K562 (cell line): ENCODE data around the gene NOX1. TPM values are rescaled to one million over a fixed set of nuclear protein-coding genes. Genes with fewer than 3 reads are reported as not detected.

Experiments
- ATAC-seq: fragments of 200-7000 bp; cut with Tn5 transposase; 3 replicates; pipeline ENCODE4 v1.9.1; 2020; ENCODE audit warnings: moderate library complexity
- BruUV-seq: library from RNA; stranded (reverse); fragments of 400-500 nt; replicated peaks from 2 replicates; lab custom pipeline; 2021; lab: Mats Ljungman, UMichigan
- CTCF ChIA-PET: fragments of 300-600 bp; formaldehyde crosslinking; extraction: SDS; loops from one replicate; lab custom pipeline; 2021; ENCODE audit warnings: low intra/inter-chr PET ratio; lab: Yijun Ruan, JAX
- POLR2A ChIA-PET: fragments of 300-600, 350-650 bp; sonication (Branson Sonifier 250); formaldehyde crosslinking; extraction: SDS; loops from one replicate; lab custom pipeline; 2021; ENCODE audit warnings: antibody characterized with exemption, inconsistent platforms; lab: Yijun Ruan, JAX
- DNase-seq, 4 experiments: peaks; one replicate each; pipeline versions ENCODE4 v3.0.0 to v3.0.0-alpha.2; 2011 to 2018; ENCODE audit warnings: low spot score in 3 of 4, mixed read lengths in 3 of 4; ENCODE audit errors: extremely low read depth in 1 of 4
- FAIRE-seq: peaks from 2 replicates; lab custom pipeline; 2011; peaks lifted over from hg19 to GRCh38; lab: Jason Lieb, UNC
- H2AFZ ChIP-seq: 2 replicates; pipeline ENCODE4 v1.6.0; 2011; ENCODE audit warnings: low read depth, low read length, control low read depth, inconsistent platforms
- H3K27ac ChIP-seq: fragments of 200-600 bp; 3 replicates; pipeline ENCODE4 v1.8.0; 2011; ENCODE audit warnings: low read depth, mild to moderate bottlenecking, control low read depth, inconsistent platforms, low read length, moderate library complexity, mixed read lengths; ENCODE audit errors: extremely low read depth
- H3K27me3 ChIP-seq, 2 experiments: fragments of 300-600 bp in 1 of 2; 2 replicates in 1 of 2; 3 replicates in 1 of 2; pipeline versions ENCODE4 v1.6.0 to v1.8.0; 2011; ENCODE audit warnings: inconsistent platforms in 2 of 2, low read length in 2 of 2, mild to moderate bottlenecking in 1 of 2, mixed read lengths in 1 of 2, moderate library complexity in 1 of 2; ENCODE audit not compliant: control insufficient read depth in 2 of 2, insufficient read depth in 2 of 2
- H3K36me3 ChIP-seq: fragments of 300-600 bp; 3 replicates; pipeline ENCODE4 v1.8.0; 2011; ENCODE audit warnings: mild to moderate bottlenecking, low read length, inconsistent platforms; ENCODE audit not compliant: control insufficient read depth, insufficient read depth
- H3K4me1 ChIP-seq, 2 experiments: fragments of 200-600 bp in 1 of 2; replicated peaks in 1 of 2; 2 replicates in 1 of 2; 3 replicates in 1 of 2; pipeline versions ENCODE4 v1.5.1 to v1.8.0; 2011; ENCODE audit warnings: inconsistent platforms in 2 of 2, low read length in 2 of 2, mild to moderate bottlenecking in 1 of 2, mixed read lengths in 1 of 2, moderate library complexity in 1 of 2; ENCODE audit not compliant: control insufficient read depth in 2 of 2, insufficient read depth in 2 of 2
- H3K4me2 ChIP-seq: 2 replicates; pipeline ENCODE4 v1.6.1; 2011; ENCODE audit warnings: low read length, control low read depth, inconsistent platforms, mixed read lengths; ENCODE audit not compliant: insufficient read depth
- H3K4me3 ChIP-seq: fragments of 200-600 bp; sonication (generic), shearing (Covaris generic); 2 replicates; pipeline ENCODE4 v1.5.1; 2016; ENCODE audit warnings: control low read depth, inconsistent platforms
- H3K79me2 ChIP-seq: fragments of 200-600 bp; 3 replicates; pipeline ENCODE4 v1.8.0; 2011; ENCODE audit warnings: low read length, inconsistent platforms; ENCODE audit not compliant: control insufficient read depth, insufficient read depth
- H3K9ac ChIP-seq, 2 experiments: 2 replicates each; pipeline versions ENCODE4 v1.6.0 to v1.6.1; 2011; ENCODE audit warnings: low read depth in 2 of 2, low read length in 2 of 2, control low read depth in 1 of 2, inconsistent platforms in 1 of 2, mild to moderate bottlenecking in 1 of 2, mixed read lengths in 1 of 2; ENCODE audit not compliant: insufficient read depth in 1 of 2
- H3K9me1 ChIP-seq: one replicate; pipeline ENCODE4 v1.6.0; 2011; ENCODE audit warnings: inconsistent platforms, mild to moderate bottlenecking, low read length, moderate library complexity; ENCODE audit not compliant: control insufficient read depth, insufficient read depth
- H3K9me3 ChIP-seq: replicated peaks from 2 replicates; pipeline ENCODE4 v1.5.1; 2011; ENCODE audit warnings: low read depth, low read length, inconsistent platforms; ENCODE audit not compliant: control insufficient read depth, insufficient read depth
- H4K20me1 ChIP-seq: replicated peaks from 2 replicates; pipeline ENCODE4 v1.6.1; 2011; ENCODE audit warnings: low read length, inconsistent platforms, mixed read lengths; ENCODE audit not compliant: control insufficient read depth, insufficient read depth
- CREM ChIP-seq: IDR thresholded peaks from 2 replicates; pipeline ENCODE4 v1.6.1; 2014; ENCODE audit warnings: antibody characterized with exemption, low read depth
- EHMT2 ChIP-seq: fragments of 450-650 bp; IDR thresholded peaks from 2 replicates; pipeline ENCODE4 v1.6.1; 2018; ENCODE audit warnings: antibody characterized with exemption
- HCFC1 ChIP-seq: IDR thresholded peaks from 2 replicates; pipeline ENCODE4 v1.6.1; 2012; ENCODE audit warnings: low read depth, low read length, improper control_type of control experiment
- HNRNPUL1 ChIP-seq: fragments of 200-400 bp; formaldehyde crosslinking; IDR thresholded peaks from 2 replicates; pipeline ENCODE4 v1.6.1; 2017; ENCODE audit warnings: low read length
- MAFF ChIP-seq: IDR thresholded peaks from 2 replicates; pipeline ENCODE4 v1.6.1; 2012; ENCODE audit warnings: low read length, improper control_type of control experiment
- MCM5 ChIP-seq: fragments of 450-650 bp; IDR thresholded peaks from 2 replicates; pipeline ENCODE4 v1.6.1; 2016; ENCODE audit warnings: low read depth
- MEIS2 ChIP-seq: fragments of 450-650 bp; IDR thresholded peaks from 2 replicates; pipeline ENCODE4 v1.6.1; 2014; ENCODE audit warnings: mild to moderate bottlenecking; ENCODE audit not compliant: partially characterized antibody
- MIER1 ChIP-seq: fragments of 450-650 bp; IDR thresholded peaks from 2 replicates; pipeline ENCODE4 v1.6.1; 2016; ENCODE audit warnings: antibody characterized with exemption, mild to moderate bottlenecking, low read depth
- PTTG1 ChIP-seq: fragments of 450-650 bp; IDR thresholded peaks from 2 replicates; pipeline ENCODE4 v1.6.1; 2016; ENCODE audit warnings: low read depth, mild to moderate bottlenecking, missing genetic modification characterization, missing compliant biosample characterization
- SETDB1 ChIP-seq: IDR thresholded peaks from one replicate; pipeline ENCODE4 v1.6.1; 2012; ENCODE audit warnings: low read length, control low read depth, inconsistent platforms
- STAT5B ChIP-seq: fragments of 250-450 bp; sonication (Bioruptor Pico); IDR thresholded peaks from 2 replicates; pipeline ENCODE4 v1.8.0; 2021; ENCODE audit warnings: mild to moderate bottlenecking, inconsistent platforms
- ZBED1 ChIP-seq: IDR thresholded peaks from 2 replicates; pipeline ENCODE4 v1.6.1; 2014
- ZNF507 ChIP-seq: conservative IDR thresholded peaks from 2 replicates; pipeline ENCODE4 v1.6.1; 2017; ENCODE audit warnings: missing genetic modification characterization, missing compliant biosample characterization
- ZNF766 ChIP-seq: fragments of 200-800 bp; sonication (Bioruptor generic); conservative IDR thresholded peaks from 2 replicates; pipeline ENCODE4 v1.6.1; 2016; ENCODE audit warnings: missing genetic modification characterization, missing compliant biosample characterization
- WGBS: fragments of 100-300 bp; shearing (Covaris generic); methylation state at CpG from one replicate; pipeline ENCODE4 v1.1.6; 2016; ENCODE audit warnings: low coverage, mixed read lengths; ENCODE audit not compliant: insufficient coverage; ENCODE audit errors: missing lambda C conversion rate; 5-methylcytosine and 5-hydroxymethylcytosine counted together
- in situ Hi-C: fragments of 300-500 bp; cut with MboI; formaldehyde crosslinking; loops from 4 replicates; pipeline ENCODE4 v1.15.0; 2018; ENCODE audit warnings: inconsistent platforms, mixed read lengths
- intact Hi-C: fragments of 100-400 bp; cut with micrococcal nuclease; formaldehyde crosslinking; loops from 2 replicates; pipeline ENCODE4 v1.14.2; 2022
- polyA plus RNA-seq, 8 experiments: library from polyadenylated mRNA; depleted of rRNA in 4 of 8; stranded (reverse) in 5 of 8; unstranded in 3 of 8; fragments of >200 nt; fragmentation: Nextera tagmentation in 2 of 8; fragmentation: Illumina TruSeq in 1 of 8; extraction: Ambion mirVana in 2 of 8; extraction: Trizol in 1 of 8; gene quantifications; 2 replicates each; pipeline versions ENCODE4 v1.2.1 to v1.2.3, GENCODE V29; 2011 to 2014; ENCODE audit warnings: inconsistent platforms in 1 of 8, missing spikeins in 1 of 8
- total RNA-seq, 7 experiments: library from RNA; depleted of rRNA in 6 of 7; stranded (reverse); fragments of >200 nt in 6 of 7; fragmentation: Illumina TruSeq in 2 of 7; extraction: Trizol in 2 of 7; gene quantifications; 2 replicates each; pipeline versions ENCODE4 v1.2.1 to v1.2.3, GENCODE V29; 2011 to 2021; ENCODE audit warnings: low replicate concordance in 1 of 7
- TF ChIP-seq, protein P1 (sequence below): fragments of 450-650 bp; IDR thresholded peaks from 2 replicates; pipeline ENCODE4 v1.6.1; 2014; ENCODE audit warnings: low read depth, mild to moderate bottlenecking, moderate library complexity, borderline replicate concordance

Gene NOX1
- total and polyA plus RNA-seq, 9 of the 15 experiments (the other 6 are each of a cell fraction or from before 2014, with no cell fraction given), result 0.01 TPM; not detected in 8

DNA sequence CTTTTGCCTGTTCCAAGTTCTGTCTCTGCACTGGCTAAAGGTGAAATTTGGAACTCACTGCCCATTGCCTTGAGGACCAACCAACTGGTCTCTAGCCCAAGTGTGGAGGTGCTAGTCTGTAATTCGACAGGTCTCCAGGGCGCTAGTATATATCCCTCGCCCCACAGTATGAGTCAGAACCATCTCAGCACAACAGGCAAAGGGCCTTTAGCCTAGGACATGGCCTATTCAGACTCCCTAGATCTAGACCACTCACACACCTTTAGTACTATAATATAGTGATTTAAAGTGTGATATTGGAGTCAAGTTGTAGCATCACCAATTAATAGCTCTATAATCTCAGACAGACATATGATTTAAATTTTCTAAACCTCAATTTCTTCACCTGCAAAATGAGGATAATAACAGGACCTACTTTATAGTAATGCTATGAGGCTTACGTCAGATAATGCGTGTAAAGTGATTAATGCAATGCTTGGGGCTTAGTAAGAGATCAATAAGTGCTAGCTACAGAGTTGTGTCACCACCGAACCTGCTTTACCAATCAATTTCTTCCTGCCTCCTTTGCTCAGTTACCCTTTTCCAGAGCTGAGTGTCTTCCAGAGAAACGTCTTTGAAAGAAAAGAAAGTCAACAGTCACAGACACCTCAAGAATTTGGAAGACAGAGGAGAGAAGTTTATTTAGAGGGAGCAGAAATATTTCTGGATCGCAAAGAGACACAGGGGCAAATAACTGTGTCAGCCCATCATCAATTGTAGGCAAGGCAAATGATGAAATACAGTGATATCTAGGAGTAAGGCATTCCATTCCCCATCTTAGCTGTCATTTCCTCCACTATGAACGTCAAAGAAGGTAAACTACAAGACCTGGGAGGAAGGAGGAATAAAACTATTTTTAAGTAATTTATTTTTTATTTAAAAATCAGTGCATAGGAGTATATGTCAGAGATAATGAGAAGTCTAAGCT is 2.3 kb downstream of the NOX1 start:
- intact Hi-C loops (no loop called here), in situ Hi-C loops (no loop called here)
- Histone ChIP-seq H3K9me1 (no peaks in the 10 kb centered on the region), H2AFZ (no peak overlapping the region), H3K4me2 (no peak overlapping the region), H4K20me1 (no peaks in the 10 kb centered on the region), H3K79me2 (no peaks in the 10 kb centered on the region), H3K4me3 (no peak overlapping the region), H3K27ac (no peak overlapping the region), H3K27me3 (no peaks in the 10 kb centered on the region), H3K9me3 (no peaks in the 10 kb centered on the region), H3K4me1 (no peaks in the 10 kb centered on the region), H3K36me3 (no peaks in the 10 kb centered on the region), H3K9ac (no peak overlapping the region)
- POLR2A ChIA-PET, result interaction anchor here (0.8 kb wide), 1 partner anchor 159 kb away, joined by 3 read pairs; no protein-coding TSS in a partner anchor
- ATAC-seq (no peak), FAIRE-seq (no peak), DNase-seq (no peak)
- 2% methylated on average over 9 of the region's 9 CpGs for WGBS
- CTCF ChIA-PET, result no interaction called here
- BruUV-seq, result no TSS peak
- TF ChIP-seq SETDB1 (no peak), CREM (no peak), ZNF766 (CRISPR knock-in tag) (no peak), HNRNPUL1 (no peak), ZBED1 (no peak), MIER1 (no peak), MCM5 (no peak), ZNF507 (tag) (no peak), HCFC1 (no peak), MAFF (no peak), PTTG1 (tag) (no peak), MEIS2 (no peak), STAT5B (no peak), EHMT2 (no peak)
- TF ChIP-seq, protein P1, sequence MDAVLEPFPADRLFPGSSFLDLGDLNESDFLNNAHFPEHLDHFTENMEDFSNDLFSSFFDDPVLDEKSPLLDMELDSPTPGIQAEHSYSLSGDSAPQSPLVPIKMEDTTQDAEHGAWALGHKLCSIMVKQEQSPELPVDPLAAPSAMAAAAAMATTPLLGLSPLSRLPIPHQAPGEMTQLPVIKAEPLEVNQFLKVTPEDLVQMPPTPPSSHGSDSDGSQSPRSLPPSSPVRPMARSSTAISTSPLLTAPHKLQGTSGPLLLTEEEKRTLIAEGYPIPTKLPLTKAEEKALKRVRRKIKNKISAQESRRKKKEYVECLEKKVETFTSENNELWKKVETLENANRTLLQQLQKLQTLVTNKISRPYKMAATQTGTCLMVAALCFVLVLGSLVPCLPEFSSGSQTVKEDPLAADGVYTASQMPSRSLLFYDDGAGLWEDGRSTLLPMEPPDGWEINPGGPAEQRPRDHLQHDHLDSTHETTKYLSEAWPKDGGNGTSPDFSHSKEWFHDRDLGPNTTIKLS, result no peak
